Osteoblast (primary cell): ENCODE measurements around the gene SLC66A1. TPM values are rescaled to one million over a fixed set of nuclear protein-coding genes. Genes with fewer than 3 reads are reported as not detected.

Experiments used
- DNase-seq: peaks from one replicate; pipeline ENCODE4 v3.0.0; 2011; ENCODE audit warnings: low spot score, mixed read lengths; ENCODE audit not compliant: insufficient read length; ENCODE audit errors: missing footprints
- H2AFZ ChIP-seq: 2 replicates; pipeline ENCODE4 v1.6.0; 2011; ENCODE audit warnings: mild to moderate bottlenecking, low read length
- H3K27ac ChIP-seq: 2 replicates; pipeline ENCODE4 v1.5.1; 2011; ENCODE audit warnings: mild to moderate bottlenecking, low read depth, low read length, moderate library complexity
- H3K27me3 ChIP-seq: 2 replicates; pipeline ENCODE4 v1.6.0; 2012; ENCODE audit warnings: mild to moderate bottlenecking, control low read depth, inconsistent platforms, low read length, moderate library complexity; ENCODE audit not compliant: insufficient read depth
- H3K36me3 ChIP-seq: 2 replicates; pipeline ENCODE4 v1.5.1; 2011; ENCODE audit warnings: mild to moderate bottlenecking, low read length, control low read depth, moderate library complexity; ENCODE audit not compliant: insufficient read depth
- H3K4me1 ChIP-seq: 2 replicates; pipeline ENCODE4 v1.5.1; 2011; ENCODE audit warnings: mild to moderate bottlenecking, low read length, control low read depth, moderate library complexity; ENCODE audit not compliant: insufficient read depth
- H3K4me2 ChIP-seq: 2 replicates; pipeline ENCODE4 v1.6.0; 2011; ENCODE audit warnings: mild to moderate bottlenecking, low read length; ENCODE audit not compliant: insufficient read depth
- H3K4me3 ChIP-seq: fragments of 200-600 bp; sonication (generic); 3 replicates; pipeline ENCODE4 v1.5.1; 2012; ENCODE audit warnings: mild to moderate bottlenecking, low read length, inconsistent platforms; ENCODE audit not compliant: insufficient read depth
- H3K79me2 ChIP-seq: 2 replicates; pipeline ENCODE4 v1.6.0; 2012; ENCODE audit warnings: mild to moderate bottlenecking, low read length, control low read depth, inconsistent platforms; ENCODE audit not compliant: insufficient read depth
- H3K9me3 ChIP-seq: 2 replicates; pipeline ENCODE4 v1.5.1; 2011; ENCODE audit warnings: low read depth, low read length, control low read depth
- H4K20me1 ChIP-seq: 2 replicates; pipeline ENCODE4 v1.6.0; 2012; ENCODE audit warnings: mild to moderate bottlenecking, low read length, control low read depth; ENCODE audit not compliant: insufficient read depth
- total RNA-seq: library from RNA; depleted of rRNA; stranded (reverse); fragments of >200 nt; gene quantifications from 2 replicates; pipeline ENCODE4 v1.2.3, GENCODE V29; 2012
- TF ChIP-seq, protein P1 (sequence below): IDR thresholded peaks from 2 replicates; pipeline ENCODE4 v1.5.1; 2011; ENCODE audit warnings: mild to moderate bottlenecking, low read depth, low read length, moderate library complexity; ENCODE audit errors: extremely low read depth

SLC66A1 gene
- total RNA-seq, 1 donor = 32.6 TPM

DNA sequence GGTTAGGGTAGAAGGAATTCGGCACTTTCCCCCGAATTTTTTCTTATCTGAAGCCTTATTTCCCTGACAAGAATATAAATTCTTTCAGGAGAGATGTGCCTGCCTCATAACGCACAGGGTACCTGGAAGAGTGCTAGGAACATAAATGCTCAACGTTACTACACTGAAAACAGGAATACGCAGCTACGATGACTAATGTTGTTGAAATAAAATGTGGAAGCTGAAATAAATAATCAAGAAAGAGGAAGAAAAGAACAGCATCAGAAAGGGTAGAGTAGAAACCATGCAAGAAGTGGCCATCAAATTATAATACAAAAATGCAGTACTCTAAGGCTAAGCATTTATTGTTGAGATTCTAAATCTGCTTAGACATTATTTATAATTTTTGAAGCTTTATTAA lies 33.9 kb downstream of the SLC66A1 start:
- Histone ChIP-seq H3K4me2 (no peak overlapping the region), H3K79me2 (peaks cover 3% of the 10 kb centered on the region), H3K36me3 (peaks cover 66% of the 10 kb centered on the region), H3K27ac (no peak overlapping the region), H2AFZ (no peak overlapping the region), H3K4me1 (no peaks in the 10 kb centered on the region), H4K20me1 (peaks cover 28% of the 10 kb centered on the region), H3K9me3 (no peaks in the 10 kb centered on the region), H3K27me3 (no peaks in the 10 kb centered on the region), H3K4me3 (no peak overlapping the region)
- DNase-seq = no peak
- TF ChIP-seq, protein P1, sequence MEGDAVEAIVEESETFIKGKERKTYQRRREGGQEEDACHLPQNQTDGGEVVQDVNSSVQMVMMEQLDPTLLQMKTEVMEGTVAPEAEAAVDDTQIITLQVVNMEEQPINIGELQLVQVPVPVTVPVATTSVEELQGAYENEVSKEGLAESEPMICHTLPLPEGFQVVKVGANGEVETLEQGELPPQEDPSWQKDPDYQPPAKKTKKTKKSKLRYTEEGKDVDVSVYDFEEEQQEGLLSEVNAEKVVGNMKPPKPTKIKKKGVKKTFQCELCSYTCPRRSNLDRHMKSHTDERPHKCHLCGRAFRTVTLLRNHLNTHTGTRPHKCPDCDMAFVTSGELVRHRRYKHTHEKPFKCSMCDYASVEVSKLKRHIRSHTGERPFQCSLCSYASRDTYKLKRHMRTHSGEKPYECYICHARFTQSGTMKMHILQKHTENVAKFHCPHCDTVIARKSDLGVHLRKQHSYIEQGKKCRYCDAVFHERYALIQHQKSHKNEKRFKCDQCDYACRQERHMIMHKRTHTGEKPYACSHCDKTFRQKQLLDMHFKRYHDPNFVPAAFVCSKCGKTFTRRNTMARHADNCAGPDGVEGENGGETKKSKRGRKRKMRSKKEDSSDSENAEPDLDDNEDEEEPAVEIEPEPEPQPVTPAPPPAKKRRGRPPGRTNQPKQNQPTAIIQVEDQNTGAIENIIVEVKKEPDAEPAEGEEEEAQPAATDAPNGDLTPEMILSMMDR = no peak

GRCh38 chr1:19347533-19348172 lies 35.5 kb downstream of the SLC66A1 start:
- Histone ChIP-seq H3K79me2 (peaks cover 5% of the 10 kb centered on the region), H3K27me3 (no peaks in the 10 kb centered on the region), H3K36me3 (peaks cover 64% of the 10 kb centered on the region), H3K4me2 (no peak overlapping the region), H3K9me3 (no peaks in the 10 kb centered on the region), H3K4me3 (no peak overlapping the region), H3K4me1 (no peaks in the 10 kb centered on the region), H4K20me1 (peaks cover 20% of the 10 kb centered on the region), H3K27ac (no peak overlapping the region), H2AFZ (no peak overlapping the region)
- TF ChIP-seq, protein P1 = no peak
- DNase-seq = no peak

DNA sequence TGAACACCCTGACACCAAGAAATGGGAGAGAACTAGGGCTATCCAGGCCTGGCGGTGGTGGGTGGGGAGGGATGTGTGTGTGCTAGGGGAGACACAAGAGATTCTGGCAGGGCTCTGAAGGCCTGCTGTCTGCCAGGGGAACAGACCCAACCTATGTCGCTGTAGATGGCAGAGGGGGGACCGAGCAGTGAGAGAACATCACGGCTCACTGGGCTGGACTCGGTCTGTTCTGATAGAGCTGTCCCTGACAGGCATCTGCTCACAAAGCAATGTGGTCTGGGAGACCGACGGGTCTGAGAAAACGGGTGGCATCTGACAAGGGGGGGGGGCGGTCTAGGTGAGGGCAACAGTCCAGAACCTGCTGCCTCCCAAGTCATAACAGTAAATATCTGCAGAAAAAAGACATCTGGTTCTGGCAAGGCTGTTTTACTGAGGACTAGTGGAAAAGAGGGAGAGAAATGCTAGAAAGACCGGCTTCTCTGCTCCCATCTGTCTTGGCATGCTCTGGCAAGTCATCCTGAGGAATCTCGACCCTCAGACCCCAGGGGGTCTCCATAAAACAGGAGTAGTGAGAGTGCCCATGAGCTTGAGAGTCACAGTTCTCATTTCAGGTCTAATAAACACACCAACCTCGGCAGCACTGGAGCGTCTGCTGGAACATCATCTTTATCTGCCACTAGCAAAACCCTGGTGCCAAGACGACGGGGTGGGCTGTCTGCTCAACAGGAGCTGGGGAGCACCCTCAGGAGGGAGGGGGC lies 36.5 kb downstream of the SLC66A1 start:
- Histone ChIP-seq H3K36me3 (peaks cover 63% of the 10 kb centered on the region), H3K4me2 (no peak overlapping the region), H3K4me1 (no peaks in the 10 kb centered on the region), H2AFZ (no peak overlapping the region), H4K20me1 (peaks cover 24% of the 10 kb centered on the region), H3K9me3 (no peaks in the 10 kb centered on the region), H3K79me2 (peaks cover 8% of the 10 kb centered on the region), H3K4me3 (no peak overlapping the region), H3K27me3 (no peaks in the 10 kb centered on the region), H3K27ac (no peak overlapping the region)
- DNase-seq = no peak
- TF ChIP-seq, protein P1 = no peak

- H3K4me2 ChIP-seq = no peak overlapping the region
- no peaks in the 10 kb centered on the region for H3K27me3 ChIP-seq
- no peaks in the 10 kb centered on the region for H3K9me3 ChIP-seq
- TF ChIP-seq, protein P1 = no peak
- H3K36me3 ChIP-seq = peaks cover 64% of the 10 kb centered on the region
- no peaks in the 10 kb centered on the region for H3K4me1 ChIP-seq
- peaks cover 13% of the 10 kb centered on the region for H4K20me1 ChIP-seq
- H3K27ac ChIP-seq = no peak overlapping the region
- H2AFZ ChIP-seq = no peak overlapping the region
- no peak for DNase-seq
- no peak overlapping the region for H3K4me3 ChIP-seq
- H3K79me2 ChIP-seq = peaks cover 10% of the 10 kb centered on the region
Measured at GRCh38 chr1:19349999-19350398, 37.9 kb downstream of the SLC66A1 start.
